GM12891 (cell line): ENCODE data around the gene SNTB2.

ENCODE experiments used
- DNase-seq: peaks from one replicate; pipeline ENCODE4 v3.0.0; 2011; ENCODE audit warnings: low spot score; ENCODE audit not compliant: insufficient read length
- FAIRE-seq: peaks from 2 replicates; lab custom pipeline; 2011; peaks lifted over from hg19 to GRCh38; lab: Jason Lieb, UNC
- PAX5 ChIP-seq: IDR thresholded peaks from 2 replicates; pipeline ENCODE4 v1.6.1; 2011; ENCODE audit warnings: low read length, moderate library complexity, mild to moderate bottlenecking; ENCODE audit not compliant: insufficient read depth, severe bottlenecking
- POLR2A ChIP-seq: IDR thresholded peaks from 2 replicates; pipeline ENCODE4 v1.6.1; 2011; ENCODE audit warnings: low read depth, low read length, control low read depth
- POLR2AphosphoS5 ChIP-seq: IDR thresholded peaks from 2 replicates; pipeline ENCODE4 v1.6.1; 2011; ENCODE audit warnings: low read depth, low read length, control low read depth
- POU2F2 ChIP-seq: IDR thresholded peaks from 2 replicates; pipeline ENCODE4 v1.6.1; 2011; ENCODE audit warnings: low read depth, mild to moderate bottlenecking, control low read depth, low read length, moderate library complexity
- SPI1 ChIP-seq: IDR thresholded peaks from 2 replicates; pipeline ENCODE4 v1.6.1; 2011; ENCODE audit warnings: low read depth, low read length, control low read depth
- TAF1 ChIP-seq: IDR thresholded peaks from 2 replicates; pipeline ENCODE4 v1.6.1; 2011; ENCODE audit warnings: low read depth, low read length, control low read depth

SNTB2 gene

DNA sequence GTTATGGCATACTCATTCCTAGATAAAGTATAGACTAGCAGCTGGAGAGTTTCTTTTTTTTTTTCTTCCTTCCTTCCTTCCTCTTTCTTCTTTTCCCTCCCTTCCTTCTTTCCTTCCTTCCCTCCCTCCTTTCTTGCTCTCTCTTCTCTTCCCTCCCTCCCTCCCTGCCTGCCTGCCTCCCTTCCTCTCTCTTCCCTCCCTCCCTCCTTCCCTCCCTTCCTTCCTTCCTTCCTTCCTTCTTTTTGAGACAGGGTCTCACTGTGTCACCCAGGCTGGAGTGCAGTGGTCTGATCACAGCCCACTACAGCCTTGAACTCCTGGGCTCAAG, 7.0 kb upstream of the SNTB2 start:
- DNase-seq (no peak), FAIRE-seq (no peak)
- TF ChIP-seq TAF1 (no peak), PAX5 (no peak), SPI1 (no peak)

- no peak for TF ChIP-seq PAX5
- no peak for TF ChIP-seq POLR2A
- no peak for TF ChIP-seq POLR2AphosphoS5
- no peak for TF ChIP-seq TAF1
- no peak for TF ChIP-seq POU2F2
- TF ChIP-seq SPI1 = no peak
- FAIRE-seq = no peak
- no peak for DNase-seq
Observed at GRCh38 chr16:69182730-69183416, 4.1 kb upstream of the SNTB2 start.

DNA sequence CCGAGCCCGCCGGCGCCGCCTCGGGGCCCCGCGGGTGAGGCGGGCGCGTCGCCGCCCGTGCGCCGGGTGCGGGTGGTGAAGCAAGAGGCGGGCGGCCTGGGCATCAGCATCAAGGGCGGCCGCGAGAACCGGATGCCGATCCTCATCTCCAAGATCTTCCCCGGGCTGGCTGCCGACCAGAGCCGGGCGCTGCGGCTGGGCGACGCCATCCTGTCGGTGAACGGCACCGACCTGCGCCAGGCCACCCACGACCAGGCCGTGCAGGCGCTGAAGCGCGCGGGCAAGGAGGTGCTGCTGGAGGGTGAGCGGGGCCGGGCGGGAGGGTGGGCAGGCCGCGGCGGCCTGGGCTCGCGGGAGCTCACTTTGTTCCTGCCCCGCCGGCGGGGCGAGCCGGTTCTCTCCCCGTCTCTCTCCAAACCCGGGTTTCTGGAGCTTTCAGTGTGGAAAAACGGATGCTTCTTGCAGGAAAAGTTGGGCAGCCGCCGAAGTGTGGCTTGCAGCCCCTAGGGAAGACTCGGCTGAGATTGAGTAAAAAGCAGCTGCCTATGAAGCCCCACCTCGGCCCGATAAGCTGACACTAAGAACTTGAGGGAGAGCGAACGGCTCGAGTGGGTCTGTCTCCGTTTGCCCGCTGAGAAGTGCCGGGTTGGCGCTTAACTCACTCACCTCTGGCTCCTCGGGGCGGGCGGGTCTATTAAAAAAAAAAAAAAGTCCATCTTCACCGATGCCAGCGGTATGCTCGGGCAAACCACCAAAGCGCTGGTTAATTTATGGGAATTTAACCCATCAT, 677 bp downstream of the SNTB2 start:
- TF ChIP-seq POLR2A (no peak), POU2F2 (0 out of 2 replicates have a peak, but pooled peaks have one; percentile 17), PAX5 (no peak), TAF1 (no peak), POLR2AphosphoS5 (no peak)
- no peak for FAIRE-seq
- DNase-seq = peak; percentile 52

DNA sequence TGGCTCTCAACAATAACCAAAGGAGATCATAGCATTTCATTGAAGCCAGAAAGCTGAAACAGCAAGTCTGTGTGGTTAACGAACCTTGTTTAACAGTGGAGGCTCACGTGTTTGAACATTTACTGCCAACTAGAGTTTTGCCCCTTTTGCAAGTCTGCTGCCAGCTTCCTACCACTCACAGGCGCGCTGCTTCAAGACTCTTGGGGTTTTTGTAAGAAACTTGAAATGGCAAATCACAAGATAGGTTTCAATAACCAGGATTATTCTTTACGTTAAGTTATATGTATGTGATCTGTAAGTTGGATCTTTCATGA, 1.2 kb downstream of the SNTB2 start:
- TF ChIP-seq POLR2AphosphoS5 (no peak), SPI1 (no peak), PAX5 (no peak), POLR2A (no peak), TAF1 (no peak), POU2F2 (no peak)
- DNase-seq (no peak), FAIRE-seq (no peak)

DNA sequence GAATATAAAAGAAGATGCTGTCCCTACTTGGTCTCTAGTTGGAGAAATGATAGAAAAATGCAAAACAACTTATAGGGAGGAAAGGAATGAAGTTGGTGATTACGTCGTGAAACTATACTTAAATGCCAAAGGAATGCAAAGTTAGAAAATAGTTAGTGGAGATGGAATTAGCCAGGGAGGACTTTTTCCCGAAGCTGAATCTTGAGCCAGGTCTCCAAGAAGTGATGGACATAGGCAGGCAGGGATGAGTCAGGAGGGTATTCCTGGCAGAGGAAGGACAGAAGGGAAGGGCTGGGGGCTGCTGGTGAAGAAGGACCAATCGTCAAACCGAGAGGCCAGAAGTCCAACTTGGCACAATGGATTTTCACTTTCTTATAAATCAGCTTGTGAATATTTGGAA, 1.8 kb downstream of the SNTB2 start:
- DNase-seq (no peak), FAIRE-seq (no peak)
- TF ChIP-seq POLR2A (no peak), POU2F2 (no peak), POLR2AphosphoS5 (no peak), PAX5 (no peak), TAF1 (no peak), SPI1 (no peak)

GRCh38 chr16:69190046-69190588, 3.2 kb downstream of the SNTB2 start:
- no peak for TF ChIP-seq TAF1
- no peak for TF ChIP-seq PAX5
- no peak for TF ChIP-seq POLR2A
- no peak for TF ChIP-seq SPI1
- no peak for TF ChIP-seq POU2F2
- no peak for TF ChIP-seq POLR2AphosphoS5
- DNase-seq (no peak), FAIRE-seq (no peak)

- no peak for FAIRE-seq
- TF ChIP-seq POLR2AphosphoS5 = no peak
- no peak for TF ChIP-seq POU2F2
- TF ChIP-seq SPI1 = no peak
- TF ChIP-seq TAF1 = no peak
- TF ChIP-seq POLR2A = no peak
- TF ChIP-seq PAX5 = no peak
- no peak for DNase-seq
Observed at GRCh38 chr16:69190598-69190997, 3.6 kb downstream of the SNTB2 start.

- DNase-seq (no peak), FAIRE-seq (no peak)
- TF ChIP-seq POU2F2 (no peak), TAF1 (no peak), PAX5 (no peak), POLR2AphosphoS5 (no peak), POLR2A (no peak), SPI1 (no peak)
Observed at GRCh38 chr16:69191136-69191535, 4.2 kb downstream of the SNTB2 start.

GRCh38 chr16:69193855-69194254, 6.9 kb downstream of the SNTB2 start:
- FAIRE-seq = no peak
- DNase-seq = no peak
- TF ChIP-seq PAX5 = no peak
- no peak for TF ChIP-seq TAF1
- TF ChIP-seq POLR2AphosphoS5 = no peak

DNA sequence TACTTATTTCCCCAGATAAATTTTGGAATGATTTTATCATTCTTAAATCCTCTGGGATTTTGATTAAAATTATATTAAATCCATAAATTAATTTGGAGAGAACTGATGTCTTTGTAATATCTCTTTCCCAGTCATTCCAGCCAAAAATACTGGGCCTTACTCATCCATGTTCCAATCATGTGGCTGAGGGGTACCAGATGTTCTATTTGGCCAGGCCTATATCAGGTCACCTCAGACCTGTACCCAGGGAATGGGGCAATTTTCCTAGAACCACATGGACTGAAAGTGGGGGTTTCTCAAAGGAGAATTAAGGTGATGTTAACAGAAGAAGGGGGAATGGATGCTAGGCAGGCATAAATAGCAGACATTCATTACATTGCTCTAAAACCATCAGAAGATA, 7.5 kb downstream of the SNTB2 start:
- no peak for TF ChIP-seq SPI1
- TF ChIP-seq POLR2A = no peak
- TF ChIP-seq TAF1 = no peak
- TF ChIP-seq PAX5 = no peak
- no peak for TF ChIP-seq POU2F2
- TF ChIP-seq POLR2AphosphoS5 = no peak
- FAIRE-seq = no peak
- DNase-seq = no peak
